K562 (cell line): ENCODE measurements around the gene LYVE1. TPM values are rescaled to one million over a fixed set of nuclear protein-coding genes. Genes with fewer than 3 reads are reported as not detected.

Experiments used
- ATAC-seq: fragments of 200-7000 bp; cut with Tn5 transposase; 3 replicates; pipeline ENCODE4 v1.9.1; 2020; ENCODE audit warnings: moderate library complexity
- BruUV-seq: library from RNA; stranded (reverse); fragments of 400-500 nt; replicated peaks from 2 replicates; lab custom pipeline; 2021; lab: Mats Ljungman, UMichigan
- CTCF ChIA-PET: fragments of 300-600 bp; formaldehyde crosslinking; extraction: SDS; loops from one replicate; lab custom pipeline; 2021; ENCODE audit warnings: low intra/inter-chr PET ratio; lab: Yijun Ruan, JAX
- POLR2A ChIA-PET: fragments of 300-600, 350-650 bp; sonication (Branson Sonifier 250); formaldehyde crosslinking; extraction: SDS; loops from one replicate; lab custom pipeline; 2021; ENCODE audit warnings: antibody characterized with exemption, inconsistent platforms; lab: Yijun Ruan, JAX
- DNase-seq, 4 experiments: peaks; one replicate each; pipeline versions ENCODE4 v3.0.0 to v3.0.0-alpha.2; 2011 to 2018; ENCODE audit warnings: low spot score in 3 of 4, mixed read lengths in 3 of 4; ENCODE audit errors: extremely low read depth in 1 of 4
- FAIRE-seq: peaks from 2 replicates; lab custom pipeline; 2011; peaks lifted over from hg19 to GRCh38; lab: Jason Lieb, UNC
- H2AFZ ChIP-seq: 2 replicates; pipeline ENCODE4 v1.6.0; 2011; ENCODE audit warnings: low read depth, low read length, control low read depth, inconsistent platforms
- H3K27ac ChIP-seq: fragments of 200-600 bp; 3 replicates; pipeline ENCODE4 v1.8.0; 2011; ENCODE audit warnings: low read depth, mild to moderate bottlenecking, control low read depth, inconsistent platforms, low read length, moderate library complexity, mixed read lengths; ENCODE audit errors: extremely low read depth
- H3K27me3 ChIP-seq, 2 experiments: fragments of 300-600 bp in 1 of 2; 2 replicates in 1 of 2; 3 replicates in 1 of 2; pipeline versions ENCODE4 v1.6.0 to v1.8.0; 2011; ENCODE audit warnings: inconsistent platforms in 2 of 2, low read length in 2 of 2, mild to moderate bottlenecking in 1 of 2, mixed read lengths in 1 of 2, moderate library complexity in 1 of 2; ENCODE audit not compliant: control insufficient read depth in 2 of 2, insufficient read depth in 2 of 2
- H3K36me3 ChIP-seq: fragments of 300-600 bp; 3 replicates; pipeline ENCODE4 v1.8.0; 2011; ENCODE audit warnings: mild to moderate bottlenecking, low read length, inconsistent platforms; ENCODE audit not compliant: control insufficient read depth, insufficient read depth
- H3K4me1 ChIP-seq, 2 experiments: fragments of 200-600 bp in 1 of 2; replicated peaks in 1 of 2; 2 replicates in 1 of 2; 3 replicates in 1 of 2; pipeline versions ENCODE4 v1.5.1 to v1.8.0; 2011; ENCODE audit warnings: inconsistent platforms in 2 of 2, low read length in 2 of 2, mild to moderate bottlenecking in 1 of 2, mixed read lengths in 1 of 2, moderate library complexity in 1 of 2; ENCODE audit not compliant: control insufficient read depth in 2 of 2, insufficient read depth in 2 of 2
- H3K4me2 ChIP-seq: 2 replicates; pipeline ENCODE4 v1.6.1; 2011; ENCODE audit warnings: low read length, control low read depth, inconsistent platforms, mixed read lengths; ENCODE audit not compliant: insufficient read depth
- H3K4me3 ChIP-seq: fragments of 200-600 bp; sonication (generic), shearing (Covaris generic); 2 replicates; pipeline ENCODE4 v1.5.1; 2016; ENCODE audit warnings: control low read depth, inconsistent platforms
- H3K79me2 ChIP-seq: fragments of 200-600 bp; 3 replicates; pipeline ENCODE4 v1.8.0; 2011; ENCODE audit warnings: low read length, inconsistent platforms; ENCODE audit not compliant: control insufficient read depth, insufficient read depth
- H3K9ac ChIP-seq, 2 experiments: 2 replicates each; pipeline versions ENCODE4 v1.6.0 to v1.6.1; 2011; ENCODE audit warnings: low read depth in 2 of 2, low read length in 2 of 2, control low read depth in 1 of 2, inconsistent platforms in 1 of 2, mild to moderate bottlenecking in 1 of 2, mixed read lengths in 1 of 2; ENCODE audit not compliant: insufficient read depth in 1 of 2
- H3K9me1 ChIP-seq: one replicate; pipeline ENCODE4 v1.6.0; 2011; ENCODE audit warnings: inconsistent platforms, mild to moderate bottlenecking, low read length, moderate library complexity; ENCODE audit not compliant: control insufficient read depth, insufficient read depth
- H3K9me3 ChIP-seq: replicated peaks from 2 replicates; pipeline ENCODE4 v1.5.1; 2011; ENCODE audit warnings: low read depth, low read length, inconsistent platforms; ENCODE audit not compliant: control insufficient read depth, insufficient read depth
- H4K20me1 ChIP-seq: replicated peaks from 2 replicates; pipeline ENCODE4 v1.6.1; 2011; ENCODE audit warnings: low read length, inconsistent platforms, mixed read lengths; ENCODE audit not compliant: control insufficient read depth, insufficient read depth
- PHB ChIP-seq: fragments of 250-450 bp; sonication (Bioruptor Pico); IDR thresholded peaks from 2 replicates; pipeline ENCODE4 v1.5.0; 2021
- XRCC5 ChIP-seq: fragments of 200-400 bp; formaldehyde crosslinking; IDR thresholded peaks from 2 replicates; pipeline ENCODE4 v1.6.1; 2017; ENCODE audit warnings: low read depth, mild to moderate bottlenecking, low read length
- ZNF217 ChIP-seq: sonication (generic); formaldehyde crosslinking; IDR thresholded peaks from 2 replicates; pipeline ENCODE4 v1.8.0; 2022; ENCODE audit warnings: mild to moderate bottlenecking, missing genetic modification reagents
- ZNF316 ChIP-seq: fragments of 450-650 bp; IDR thresholded peaks from 2 replicates; pipeline ENCODE4 v1.6.1; 2016
- ZNF586 ChIP-seq: fragments of 450-650 bp; formaldehyde crosslinking; conservative IDR thresholded peaks from 2 replicates; pipeline ENCODE4 v1.4.0; 2020; ENCODE audit warnings: mild to moderate bottlenecking, moderate library complexity
- WGBS: fragments of 100-300 bp; shearing (Covaris generic); methylation state at CpG from one replicate; pipeline ENCODE4 v1.1.6; 2016; ENCODE audit warnings: low coverage, mixed read lengths; ENCODE audit not compliant: insufficient coverage; ENCODE audit errors: missing lambda C conversion rate; 5-methylcytosine and 5-hydroxymethylcytosine counted together
- in situ Hi-C: fragments of 300-500 bp; cut with MboI; formaldehyde crosslinking; loops from 4 replicates; pipeline ENCODE4 v1.15.0; 2018; ENCODE audit warnings: inconsistent platforms, mixed read lengths
- intact Hi-C: fragments of 100-400 bp; cut with micrococcal nuclease; formaldehyde crosslinking; loops from 2 replicates; pipeline ENCODE4 v1.14.2; 2022
- polyA plus RNA-seq, 8 experiments: library from polyadenylated mRNA; depleted of rRNA in 4 of 8; stranded (reverse) in 5 of 8; unstranded in 3 of 8; fragments of >200 nt; fragmentation: Nextera tagmentation in 2 of 8; fragmentation: Illumina TruSeq in 1 of 8; extraction: Ambion mirVana in 2 of 8; extraction: Trizol in 1 of 8; gene quantifications; 2 replicates each; pipeline versions ENCODE4 v1.2.1 to v1.2.3, GENCODE V29; 2011 to 2014; ENCODE audit warnings: inconsistent platforms in 1 of 8, missing spikeins in 1 of 8
- total RNA-seq, 7 experiments: library from RNA; depleted of rRNA in 6 of 7; stranded (reverse); fragments of >200 nt in 6 of 7; fragmentation: Illumina TruSeq in 2 of 7; extraction: Trizol in 2 of 7; gene quantifications; 2 replicates each; pipeline versions ENCODE4 v1.2.1 to v1.2.3, GENCODE V29; 2011 to 2021; ENCODE audit warnings: low replicate concordance in 1 of 7
- TF ChIP-seq, protein P1 (sequence below): fragments of 250-450 bp; sonication (Bioruptor Pico); IDR thresholded peaks from 2 replicates; pipeline ENCODE4 v1.8.0; 2022; ENCODE audit warnings: moderate library complexity, mild to moderate bottlenecking, inconsistent platforms

LYVE1 gene
- total and polyA plus RNA-seq, 9 of the 15 experiments (the other 6 are each of a cell fraction or from before 2014, with no cell fraction given) = 0.06 to 1.1 (median 0.14) TPM; not detected in 1

GRCh38 chr11:10534316-10534715 lies 34.1 kb downstream of the LYVE1 start:
- H3K9me1 ChIP-seq = no peaks in the 10 kb centered on the region
- ChIA-PET POLR2A (interaction anchor here (1.0 to 3.1 kb wide), 3 partner anchors 14 to 75 kb away, joined by 3 to 12 read pairs (median 5); no protein-coding TSS in a partner anchor), CTCF (no interaction called here)
- no peak overlapping the region for H3K27ac ChIP-seq
- DNase-seq (no peak), ATAC-seq (no peak), FAIRE-seq (no peak)
- H3K9me3 ChIP-seq = no peaks in the 10 kb centered on the region
- 90% methylated on average over 2 of the region's 2 CpGs for WGBS
- H3K79me2 ChIP-seq = peaks cover 2% of the 10 kb centered on the region; the same call in 2 of the 3 replicates
- H3K36me3 ChIP-seq = peaks cover 28% of the 10 kb centered on the region
- peaks cover 0 to 6% of the 10 kb centered on the region in 2 experiments; a peak in 2 of 5 replicates for H3K4me1 ChIP-seq
- H4K20me1 ChIP-seq = no peaks in the 10 kb centered on the region
- H3K4me2 ChIP-seq = no peak overlapping the region
- no peak for TF ChIP-seq ZNF316
- TF ChIP-seq, protein P1, sequence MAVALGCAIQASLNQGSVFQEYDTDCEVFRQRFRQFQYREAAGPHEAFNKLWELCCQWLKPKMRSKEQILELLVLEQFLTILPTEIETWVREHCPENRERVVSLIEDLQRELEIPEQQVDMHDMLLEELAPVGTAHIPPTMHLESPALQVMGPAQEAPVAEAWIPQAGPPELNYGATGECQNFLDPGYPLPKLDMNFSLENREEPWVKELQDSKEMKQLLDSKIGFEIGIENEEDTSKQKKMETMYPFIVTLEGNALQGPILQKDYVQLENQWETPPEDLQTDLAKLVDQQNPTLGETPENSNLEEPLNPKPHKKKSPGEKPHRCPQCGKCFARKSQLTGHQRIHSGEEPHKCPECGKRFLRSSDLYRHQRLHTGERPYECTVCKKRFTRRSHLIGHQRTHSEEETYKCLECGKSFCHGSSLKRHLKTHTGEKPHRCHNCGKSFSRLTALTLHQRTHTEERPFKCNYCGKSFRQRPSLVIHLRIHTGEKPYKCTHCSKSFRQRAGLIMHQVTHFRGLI (CRISPR knock-in tag) = no peak
- no peak for TF ChIP-seq ZNF586 (CRISPR knock-in tag)
- TF ChIP-seq PHB (CRISPR knock-in tag) = no peak
- TF ChIP-seq ZNF217 (CRISPR knock-in tag) = no peak
- TF ChIP-seq XRCC5 = no peak
- no peak overlapping the region for H3K9ac ChIP-seq
- in situ Hi-C loops = no loop called here
- intact Hi-C loops = no loop called here
- H2AFZ ChIP-seq = no peak overlapping the region
- BruUV-seq = no TSS peak
- H3K27me3 ChIP-seq = no peaks in the 10 kb centered on the region
- H3K4me3 ChIP-seq = no peak overlapping the region
